ENCODE data around the gene DNAJC11.
"Not testable (repeated sequence)": the region's sequence is repeated elsewhere in the genome, so short reads cannot be mapped to it uniquely, and the experiment has no call there.

Gene DNAJC11

GRCh38 chr1:6651909-6652308 lies 49.7 kb downstream of the DNAJC11 start:
- no peak overlapping the region for H3K4me3 ChIP-seq (ENCODE audit: low read depth, low read length)
- H3K4me1 ChIP-seq (ENCODE audit: control insufficient read depth, insufficient read depth, low read length): no peaks in the 10 kb centered on the region; the same call in 1 of the 2 replicates
- no peaks in the 10 kb centered on the region for H3K9me3 ChIP-seq (ENCODE audit: control insufficient read depth, insufficient read depth, low read length)
- H3K9ac ChIP-seq (ENCODE audit: low read depth, low read length): no peak overlapping the region
- H3K27ac ChIP-seq (ENCODE audit: low read depth, low read length): no peak overlapping the region
- H3K36me3 ChIP-seq (ENCODE audit: control insufficient read depth, insufficient read depth, low read length): peaks cover 51% of the 10 kb centered on the region
- no peaks in the 10 kb centered on the region for H3K27me3 ChIP-seq (ENCODE audit: control insufficient read depth, insufficient read depth, low read length)

GRCh38 chr1:6648556-6648955 lies 53.1 kb downstream of the DNAJC11 start:
- Histone ChIP-seq H3K4me3 (ENCODE audit: low read depth, low read length) (no peak overlapping the region), H3K27me3 (ENCODE audit: control insufficient read depth, insufficient read depth, low read length) (no peaks in the 10 kb centered on the region), H3K9me3 (ENCODE audit: control insufficient read depth, insufficient read depth, low read length) (no peaks in the 10 kb centered on the region), H3K4me1 (ENCODE audit: control insufficient read depth, insufficient read depth, low read length) (peaks cover 3% of the 10 kb centered on the region; the same call in 1 of the 2 replicates), H3K27ac (ENCODE audit: low read depth, low read length) (no peak overlapping the region), H3K9ac (ENCODE audit: low read depth, low read length) (no peak overlapping the region), H3K36me3 (ENCODE audit: control insufficient read depth, insufficient read depth, low read length) (peaks cover 65% of the 10 kb centered on the region)

- peaks cover 3% of the 10 kb centered on the region; the same call in 1 of the 2 replicates for H3K4me1 ChIP-seq (ENCODE audit: control insufficient read depth, insufficient read depth, low read length)
- no peaks in the 10 kb centered on the region for H3K9me3 ChIP-seq (ENCODE audit: control insufficient read depth, insufficient read depth, low read length)
- peaks cover 62% of the 10 kb centered on the region for H3K36me3 ChIP-seq (ENCODE audit: control insufficient read depth, insufficient read depth, low read length)
- no peak overlapping the region for H3K4me3 ChIP-seq (ENCODE audit: low read depth, low read length)
- no peaks in the 10 kb centered on the region for H3K27me3 ChIP-seq (ENCODE audit: control insufficient read depth, insufficient read depth, low read length)
- H3K27ac ChIP-seq (ENCODE audit: low read depth, low read length): no peak overlapping the region
- no peak overlapping the region for H3K9ac ChIP-seq (ENCODE audit: low read depth, low read length)
Observed at GRCh38 chr1:6646499-6647148, 55.0 kb downstream of the DNAJC11 start.

- peaks cover 61% of the 10 kb centered on the region for H3K36me3 ChIP-seq (ENCODE audit: control insufficient read depth, insufficient read depth, low read length)
Observed at GRCh38 chr1:6645018-6645417, 56.6 kb downstream of the DNAJC11 start.

GRCh38 chr1:6640867-6641266 lies 60.7 kb downstream of the DNAJC11 start:
- not testable (repeated sequence) for H3K4me3 ChIP-seq (ENCODE audit: low read depth, low read length); H3K27me3 ChIP-seq (ENCODE audit: control insufficient read depth, insufficient read depth, low read length); H3K27ac ChIP-seq (ENCODE audit: low read depth, low read length); H3K4me1 ChIP-seq (ENCODE audit: control insufficient read depth, insufficient read depth, low read length); H3K9ac ChIP-seq (ENCODE audit: low read depth, low read length); H3K9me3 ChIP-seq (ENCODE audit: control insufficient read depth, insufficient read depth, low read length)
- H3K36me3 ChIP-seq (ENCODE audit: control insufficient read depth, insufficient read depth, low read length): peaks cover 91% of the 10 kb centered on the region

More at GRCh38 chr1:6645018-6645417, 56.6 kb downstream of the DNAJC11 start:
- Histone ChIP-seq H3K9ac (ENCODE audit: low read depth, low read length) (no peak overlapping the region), H3K4me1 (ENCODE audit: control insufficient read depth, insufficient read depth, low read length) (peaks cover 3% of the 10 kb centered on the region; the same call in 1 of the 2 replicates), H3K27ac (ENCODE audit: low read depth, low read length) (no peak overlapping the region), H3K4me3 (ENCODE audit: low read depth, low read length) (no peak overlapping the region), H3K27me3 (ENCODE audit: control insufficient read depth, insufficient read depth, low read length) (no peaks in the 10 kb centered on the region), H3K9me3 (ENCODE audit: control insufficient read depth, insufficient read depth, low read length) (no peaks in the 10 kb centered on the region)

- Histone ChIP-seq H3K9ac (ENCODE audit: low read depth, low read length) (no peak overlapping the region), H3K27ac (ENCODE audit: low read depth, low read length) (no peak overlapping the region), H3K36me3 (ENCODE audit: control insufficient read depth, insufficient read depth, low read length) (peaks cover 91% of the 10 kb centered on the region)
Observed at GRCh38 chr1:6638226-6638625, 63.4 kb downstream of the DNAJC11 start.

GRCh38 chr1:6637770-6638169 lies 63.8 kb downstream of the DNAJC11 start:
- H3K27ac ChIP-seq (ENCODE audit: low read depth, low read length): no peak overlapping the region
- no peaks in the 10 kb centered on the region for H3K4me1 ChIP-seq (ENCODE audit: control insufficient read depth, insufficient read depth, low read length)
- H3K27me3 ChIP-seq (ENCODE audit: control insufficient read depth, insufficient read depth, low read length): no peaks in the 10 kb centered on the region
- peaks cover 93% of the 10 kb centered on the region for H3K36me3 ChIP-seq (ENCODE audit: control insufficient read depth, insufficient read depth, low read length)
- no peaks in the 10 kb centered on the region for H3K9me3 ChIP-seq (ENCODE audit: control insufficient read depth, insufficient read depth, low read length)
- H3K4me3 ChIP-seq (ENCODE audit: low read depth, low read length): no peak overlapping the region
- H3K9ac ChIP-seq (ENCODE audit: low read depth, low read length): no peak overlapping the region

More at GRCh38 chr1:6638226-6638625, 63.4 kb downstream of the DNAJC11 start:
- H3K27me3 ChIP-seq (ENCODE audit: control insufficient read depth, insufficient read depth, low read length): no peaks in the 10 kb centered on the region
- H3K9me3 ChIP-seq (ENCODE audit: control insufficient read depth, insufficient read depth, low read length): no peaks in the 10 kb centered on the region
- H3K4me1 ChIP-seq (ENCODE audit: control insufficient read depth, insufficient read depth, low read length): no peaks in the 10 kb centered on the region
- no peak overlapping the region for H3K4me3 ChIP-seq (ENCODE audit: low read depth, low read length)

GRCh38 chr1:6636778-6637177 lies 64.8 kb downstream of the DNAJC11 start:
- not testable (repeated sequence) for H3K4me3 ChIP-seq (ENCODE audit: low read depth, low read length); H3K9ac ChIP-seq (ENCODE audit: low read depth, low read length); H3K27ac ChIP-seq (ENCODE audit: low read depth, low read length); H3K27me3 ChIP-seq (ENCODE audit: control insufficient read depth, insufficient read depth, low read length); H3K4me1 ChIP-seq (ENCODE audit: control insufficient read depth, insufficient read depth, low read length); H3K9me3 ChIP-seq (ENCODE audit: control insufficient read depth, insufficient read depth, low read length)
- H3K36me3 ChIP-seq (ENCODE audit: control insufficient read depth, insufficient read depth, low read length): peaks cover 90% of the 10 kb centered on the region

GRCh38 chr1:6635910-6636760 lies 65.5 kb downstream of the DNAJC11 start:
- H3K9ac ChIP-seq (ENCODE audit: low read depth, low read length): no peak overlapping the region
- no peak overlapping the region for H3K4me3 ChIP-seq (ENCODE audit: low read depth, low read length)
- H3K27me3 ChIP-seq (ENCODE audit: control insufficient read depth, insufficient read depth, low read length): no peaks in the 10 kb centered on the region
- no peaks in the 10 kb centered on the region for H3K4me1 ChIP-seq (ENCODE audit: control insufficient read depth, insufficient read depth, low read length)
- no peaks in the 10 kb centered on the region for H3K9me3 ChIP-seq (ENCODE audit: control insufficient read depth, insufficient read depth, low read length)
- H3K36me3 ChIP-seq (ENCODE audit: control insufficient read depth, insufficient read depth, low read length): peaks cover 86% of the 10 kb centered on the region
- H3K27ac ChIP-seq (ENCODE audit: low read depth, low read length): no peak overlapping the region

GRCh38 chr1:6635161-6635909 lies 66.3 kb downstream of the DNAJC11 start:
- H3K27me3 ChIP-seq (ENCODE audit: control insufficient read depth, insufficient read depth, low read length): no peaks in the 10 kb centered on the region
- no peaks in the 10 kb centered on the region for H3K4me1 ChIP-seq (ENCODE audit: control insufficient read depth, insufficient read depth, low read length)
- H3K4me3 ChIP-seq (ENCODE audit: low read depth, low read length): no peak overlapping the region
- no peak overlapping the region for H3K27ac ChIP-seq (ENCODE audit: low read depth, low read length)
- no peak overlapping the region for H3K9ac ChIP-seq (ENCODE audit: low read depth, low read length)
- H3K36me3 ChIP-seq (ENCODE audit: control insufficient read depth, insufficient read depth, low read length): peaks cover 80% of the 10 kb centered on the region
- no peaks in the 10 kb centered on the region for H3K9me3 ChIP-seq (ENCODE audit: control insufficient read depth, insufficient read depth, low read length)
